HL-60 (cell line): ENCODE measurements around the gene EMILIN1.
"Not testable (repeated sequence)": the region's sequence is repeated elsewhere in the genome, so short reads cannot be mapped to it uniquely, and the experiment has no call there.

Source experiments
- DNase-seq, 2 experiments: peaks; one replicate each; pipeline ENCODE4 v3.0.0-alpha.2; 2010 to 2020; ENCODE audit warnings: low read depth in 1 of 2, low spot score in 1 of 2
- H3K27ac ChIP-seq: fragments of 250-450 bp; sonication (Bioruptor Pico); replicated peaks from 2 replicates; pipeline ENCODE4 v1.5.1; 2020; ENCODE audit warnings: mild to moderate bottlenecking, moderate library complexity
- H3K27me3 ChIP-seq: fragments of 250-450 bp; sonication (Bioruptor Pico); 2 replicates; pipeline ENCODE4 v1.5.1; 2021; ENCODE audit warnings: mild to moderate bottlenecking, moderate library complexity; ENCODE audit not compliant: insufficient read depth, poor library complexity, severe bottlenecking
- H3K4me3 ChIP-seq: replicated peaks from 2 replicates; pipeline ENCODE4 v1.5.1; 2011; ENCODE audit warnings: mild to moderate bottlenecking, control low read depth, low read length; ENCODE audit not compliant: insufficient read depth
- CTCF ChIP-seq: IDR thresholded peaks from one replicate; pipeline ENCODE4 v1.5.1; 2011; ENCODE audit warnings: low read length, control low read depth, inconsistent platforms; ENCODE audit not compliant: insufficient read depth
- GABPA ChIP-seq: IDR thresholded peaks from 2 replicates; pipeline ENCODE4 v1.6.1; 2012; ENCODE audit warnings: low read depth
- POLR2AphosphoS5 ChIP-seq: IDR thresholded peaks from 2 replicates; pipeline ENCODE4 v1.6.1; 2012; ENCODE audit warnings: low read depth
- REST ChIP-seq: IDR thresholded peaks from 2 replicates; pipeline ENCODE4 v1.6.1; 2012; ENCODE audit warnings: low read depth; ENCODE audit not compliant: insufficient replicate concordance
- SPI1 ChIP-seq: IDR thresholded peaks from 2 replicates; pipeline ENCODE4 v1.6.1; 2012; ENCODE audit warnings: low read depth, mild to moderate bottlenecking, borderline replicate concordance

EMILIN1 gene

GRCh38 chr2:27118525-27119329 is 40.3 kb downstream of the EMILIN1 start, which contains the start of gene CGREF1:
CGREF1 (minus strand) TSS chr2:27119128; CDS start chr2:27104366, 14,762 bp downstream.
- TF ChIP-seq POLR2AphosphoS5 (peak; percentile 42; the same call in 1 of the 2 replicates), CTCF (no peak)
- no peak within 1 kb of the TSS; the same call in 1 of the 2 replicates for H3K27ac ChIP-seq
- peak within 1 kb of the TSS; percentile 54 for H3K4me3 ChIP-seq
- no peaks in the 10 kb centered on the region for H3K27me3 ChIP-seq
- peak in 1 of 2 experiments; percentile 61 for DNase-seq

GRCh38 chr2:27119330-27119670 is 40.9 kb downstream of the EMILIN1 start:
- not testable (repeated sequence) for H3K27me3 ChIP-seq, DNase-seq, H3K27ac ChIP-seq
- H3K4me3 ChIP-seq, result peak overlapping the region; percentile 54

GRCh38 chr2:27121906-27122305 is 43.5 kb downstream of the EMILIN1 start:
- H3K27ac ChIP-seq, result no peak overlapping the region; the same call in 1 of the 2 replicates
- no peak for DNase-seq
- TF ChIP-seq SPI1 (peak; percentile 32; the same call in 1 of the 2 replicates), CTCF (no peak)
- H3K27me3 ChIP-seq, result no peaks in the 10 kb centered on the region
- H3K4me3 ChIP-seq, result no peak overlapping the region

- Histone ChIP-seq H3K4me3 (no peak overlapping the region; the same call in 1 of the 2 replicates), H3K27ac (peak overlapping the region; percentile 44; the same call in 1 of the 2 replicates), H3K27me3 (no peaks in the 10 kb centered on the region)
- TF ChIP-seq GABPA (no peak), SPI1 (no peak), POLR2AphosphoS5 (no peak), CTCF (no peak), REST (no peak)
- DNase-seq, result no peak
Measured at GRCh38 chr2:27122791-27123190, 44.4 kb downstream of the EMILIN1 start.
